Frontal cortex (tissue), 4 donors: ENCODE results near the gene SLC31A1. TPM values are rescaled to one million over a fixed set of nuclear protein-coding genes. Genes with fewer than 3 reads are reported as not detected.

Experiments used
- DNase-seq, 2 donors: peaks; one replicate each; pipeline ENCODE4 v3.0.0; 2012; ENCODE audit warnings: low spot score in 2 of 2
- FAIRE-seq: peaks from 2 replicates; lab custom pipeline; 2012; peaks lifted over from hg19 to GRCh38; lab: Jason Lieb, UNC
- total RNA-seq: library from RNA; depleted of rRNA; stranded (reverse); fragments of >200 nt; gene quantifications from one replicate; pipeline ENCODE4 v1.2.3, GENCODE V29; 2014
- donor health status: control.
- donor health status: control.
- donor health status: control.

Gene SLC31A1
- 7.3 TPM for total RNA-seq

DNA sequence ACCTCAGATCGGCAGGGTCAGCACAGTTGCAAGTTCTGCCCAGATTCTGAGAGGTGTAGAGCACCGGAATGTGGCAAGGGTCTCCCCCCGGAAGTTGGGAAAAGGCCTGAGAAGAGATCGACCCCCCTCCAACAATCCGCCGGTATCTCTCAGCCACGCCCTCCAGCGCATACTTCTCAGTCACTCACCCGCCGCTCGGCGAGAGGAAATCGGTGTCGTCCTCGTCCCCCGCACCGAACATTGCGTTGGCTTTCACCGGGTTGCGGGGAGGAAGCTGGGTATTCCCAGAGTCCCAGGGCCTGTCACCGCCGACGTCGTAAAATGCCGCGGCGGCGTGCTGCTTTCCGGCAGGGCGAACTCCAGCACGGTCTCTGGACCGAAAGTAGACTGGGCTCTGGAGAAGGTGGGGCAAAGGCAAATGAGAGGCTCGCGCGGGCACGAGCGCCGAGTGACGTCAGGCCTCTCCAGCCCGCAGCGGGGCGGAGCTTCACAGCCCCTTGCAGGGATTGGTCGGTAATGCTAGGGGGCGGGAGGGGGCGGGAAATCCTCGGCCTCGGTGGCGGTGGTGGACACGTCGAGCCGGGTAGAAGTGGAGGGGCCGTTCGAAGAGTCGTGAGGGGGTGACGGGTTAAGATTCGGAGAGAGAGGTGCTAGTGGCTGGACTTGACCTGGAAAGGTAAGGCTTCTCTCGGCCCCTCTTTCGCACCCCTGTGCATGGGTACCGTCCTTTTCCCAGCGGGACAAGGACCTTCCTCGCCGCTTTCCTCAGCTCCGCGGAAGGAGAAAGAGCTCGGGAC is at the start of gene SLC31A1, which contains the start of gene FKBP15:
Gene SLC31A1, plus strand, starts transcription at position 542 of the 797 bp plus-strand sequence. CDS start 34,605 bp downstream, outside the sequence.
Gene FKBP15, minus strand, starts transcription at position 275 of the 797 bp plus-strand sequence. Its CDS starts 34 bp downstream, at position 241.
- FAIRE-seq (peak; percentile 10), DNase-seq (peak; percentile 86 to 97)

DNA sequence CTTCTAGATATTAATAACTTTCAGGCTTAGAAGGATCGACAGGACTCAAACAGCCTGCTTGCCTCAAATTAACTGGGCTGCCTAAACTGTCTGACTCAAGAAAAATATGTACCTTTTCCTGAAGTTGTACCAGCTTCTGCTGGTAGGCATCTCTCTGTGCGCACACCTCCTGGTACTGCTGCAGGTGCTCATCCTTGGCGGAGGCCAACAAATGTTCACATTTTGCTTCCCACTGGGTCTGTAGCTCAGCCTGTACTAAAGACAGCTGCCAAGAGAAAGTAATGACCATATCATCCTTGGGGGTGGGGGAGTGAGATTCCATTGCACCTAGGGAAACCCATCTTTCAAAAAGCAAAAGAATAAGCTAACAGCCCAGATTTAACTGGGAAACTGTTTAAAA is 48.0 kb upstream of the SLC31A1 start:
- no peak for DNase-seq
- FAIRE-seq, result no peak

DNA sequence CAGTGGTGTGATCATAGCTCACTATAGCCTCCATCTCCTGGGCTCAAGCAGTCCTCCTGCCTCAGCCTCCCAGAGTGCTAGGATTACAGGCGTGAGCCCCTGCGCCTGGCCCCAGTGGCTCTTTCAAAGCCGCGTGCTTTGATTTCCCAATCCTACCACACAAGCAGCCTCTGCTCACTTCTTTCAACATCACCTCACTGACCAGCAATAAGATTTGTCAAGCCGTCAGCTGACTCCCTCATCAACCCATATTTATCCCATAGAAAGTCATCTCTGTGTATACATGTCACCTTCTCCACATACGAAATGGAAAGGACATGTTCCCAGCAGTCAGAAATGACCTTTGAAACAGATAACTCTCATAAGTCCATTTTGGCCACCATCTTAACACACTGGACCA is 44.5 kb upstream of the SLC31A1 start:
- FAIRE-seq (no peak), DNase-seq (no peak)

DNA sequence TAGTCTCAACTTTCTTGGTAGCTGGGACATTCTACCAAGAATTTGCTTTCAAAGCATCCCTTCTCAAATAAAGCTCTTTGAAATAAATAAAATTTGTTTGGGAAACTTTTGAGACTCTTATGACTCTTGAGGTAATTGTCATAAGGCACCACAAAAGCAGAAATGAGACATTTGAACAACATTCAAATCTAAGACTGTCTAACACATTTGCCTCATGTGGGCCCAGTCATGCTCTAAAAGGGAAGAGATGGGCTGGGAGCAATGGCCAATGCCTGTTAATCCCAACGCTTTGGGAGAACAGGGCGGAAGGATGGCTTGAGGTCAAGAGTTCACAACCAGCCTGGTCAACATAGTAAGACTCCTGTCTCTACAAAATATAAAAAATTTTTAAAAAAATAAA is 44.1 kb upstream of the SLC31A1 start:
- no peak for FAIRE-seq
- no peak for DNase-seq

DNA sequence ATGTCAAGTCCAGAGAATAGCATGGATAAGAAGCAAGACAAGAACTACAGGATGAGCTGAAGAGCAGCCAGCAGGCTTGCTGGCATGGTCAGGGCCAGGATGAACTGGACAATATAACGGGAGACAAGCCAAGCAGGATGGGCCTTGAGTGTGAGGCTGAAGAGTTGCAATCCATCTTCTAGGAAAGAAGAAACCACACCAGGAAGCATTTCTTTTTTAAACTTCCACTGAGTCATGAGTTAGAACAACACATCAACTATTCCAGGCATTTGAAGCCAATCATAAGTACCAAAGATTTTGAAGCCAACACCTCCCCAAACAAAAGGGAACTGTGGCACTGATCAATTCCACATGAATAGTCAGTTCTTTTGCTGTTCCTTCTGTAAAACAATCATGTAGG is 43.3 kb upstream of the SLC31A1 start:
- DNase-seq (no peak), FAIRE-seq (no peak)

DNA sequence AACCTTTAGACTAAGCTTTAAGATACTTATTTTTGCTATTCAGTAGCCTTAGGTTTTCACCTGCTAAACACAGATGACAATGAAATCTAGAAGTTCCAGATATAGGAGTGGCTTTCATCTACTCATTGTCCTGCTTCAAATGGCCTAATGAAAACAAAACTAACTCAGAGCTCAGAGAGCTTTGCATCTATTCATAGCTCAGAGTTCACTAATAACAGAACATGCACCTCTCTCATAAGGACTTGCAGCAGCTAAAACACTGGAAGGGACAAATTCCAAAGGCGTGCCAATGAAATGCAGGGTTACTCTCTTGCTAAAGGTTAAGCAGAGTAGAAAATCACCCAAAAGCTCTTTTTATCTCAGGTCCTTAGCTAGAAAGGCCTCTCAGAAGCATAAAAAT is 41.5 kb upstream of the SLC31A1 start:
- no peak for DNase-seq
- FAIRE-seq, result no peak

DNA sequence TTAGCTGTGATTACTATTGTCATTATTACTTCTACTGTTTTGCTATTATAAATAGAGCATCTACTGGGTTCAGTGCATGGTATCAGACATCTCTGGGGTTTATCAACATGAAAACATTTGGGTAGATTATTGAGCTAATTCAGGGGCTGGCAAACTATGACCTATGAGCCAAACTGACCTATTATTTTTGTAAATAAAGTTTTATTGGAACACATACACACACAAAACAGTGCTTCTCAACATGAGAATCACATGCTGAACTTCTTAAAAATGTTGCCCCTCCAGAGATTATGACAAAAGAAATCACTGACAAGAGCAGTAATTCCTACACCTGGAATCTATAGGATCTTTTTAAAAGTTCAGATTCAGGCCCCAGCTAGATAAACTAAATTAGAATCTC is 40.2 kb upstream of the SLC31A1 start:
- DNase-seq (no peak), FAIRE-seq (no peak)

DNA sequence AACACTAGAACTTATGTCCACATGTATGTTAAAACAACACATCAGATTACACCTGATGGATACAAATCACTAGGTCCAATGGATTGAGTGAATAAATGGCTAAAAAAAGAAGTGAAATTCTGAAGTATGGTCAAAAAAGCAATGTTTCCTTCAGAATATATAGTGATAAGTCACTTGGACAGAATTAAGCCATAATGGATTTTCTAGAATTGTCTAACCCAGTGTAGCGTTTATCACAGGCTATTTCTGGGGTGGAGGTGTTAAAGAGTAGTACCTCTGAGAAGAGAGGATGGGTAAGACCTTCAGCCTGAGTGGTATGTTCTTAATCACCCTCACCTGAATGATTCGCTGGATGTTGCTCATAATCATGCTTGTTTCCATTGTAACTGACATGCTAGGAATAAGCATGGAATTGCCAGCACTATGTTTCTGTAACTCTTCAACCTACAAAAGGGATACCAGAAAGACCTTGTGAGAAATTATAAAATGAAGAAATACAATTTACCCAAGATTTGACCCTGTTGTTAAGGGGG is 37.3 kb upstream of the SLC31A1 start:
- DNase-seq (no peak), FAIRE-seq (no peak)

DNA sequence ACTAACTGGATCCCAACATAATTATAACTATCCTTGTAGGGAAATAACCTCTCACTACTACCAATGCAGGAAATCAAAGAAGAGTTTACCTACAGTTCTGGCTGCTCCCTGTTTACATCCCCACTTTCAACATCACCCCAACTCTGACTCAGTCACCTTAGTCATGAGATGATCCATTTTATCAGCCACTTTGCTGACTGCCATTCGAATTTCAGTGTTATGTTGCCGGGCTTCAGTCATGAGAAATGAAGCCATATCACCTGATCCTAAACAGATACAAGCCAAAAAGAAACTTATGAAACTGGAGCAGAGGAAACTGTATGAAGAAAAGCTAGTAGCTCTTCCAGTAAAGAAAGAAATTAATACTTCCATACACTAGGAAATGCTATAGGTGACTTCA is 36.8 kb upstream of the SLC31A1 start:
- FAIRE-seq, result no peak
- DNase-seq, result no peak

DNA sequence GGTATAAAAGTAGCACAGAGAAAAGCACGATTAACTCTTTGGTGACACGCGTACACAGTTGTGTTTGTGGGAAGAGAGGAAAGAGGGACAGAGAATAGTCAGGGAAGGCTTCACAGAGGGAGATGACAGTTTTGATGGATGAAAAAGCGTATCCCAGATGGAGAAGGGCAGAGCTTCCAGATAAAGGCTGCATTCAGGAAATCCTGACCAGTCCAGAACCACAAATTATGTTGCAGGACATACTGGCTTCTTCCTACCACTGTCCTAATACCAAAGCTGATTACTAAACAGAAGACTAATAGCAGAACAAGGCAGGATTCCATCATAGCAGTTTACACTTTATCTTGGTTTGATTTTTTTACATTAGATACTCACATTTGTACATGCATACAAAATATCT is 36.1 kb upstream of the SLC31A1 start:
- no peak for DNase-seq
- no peak for FAIRE-seq

DNA sequence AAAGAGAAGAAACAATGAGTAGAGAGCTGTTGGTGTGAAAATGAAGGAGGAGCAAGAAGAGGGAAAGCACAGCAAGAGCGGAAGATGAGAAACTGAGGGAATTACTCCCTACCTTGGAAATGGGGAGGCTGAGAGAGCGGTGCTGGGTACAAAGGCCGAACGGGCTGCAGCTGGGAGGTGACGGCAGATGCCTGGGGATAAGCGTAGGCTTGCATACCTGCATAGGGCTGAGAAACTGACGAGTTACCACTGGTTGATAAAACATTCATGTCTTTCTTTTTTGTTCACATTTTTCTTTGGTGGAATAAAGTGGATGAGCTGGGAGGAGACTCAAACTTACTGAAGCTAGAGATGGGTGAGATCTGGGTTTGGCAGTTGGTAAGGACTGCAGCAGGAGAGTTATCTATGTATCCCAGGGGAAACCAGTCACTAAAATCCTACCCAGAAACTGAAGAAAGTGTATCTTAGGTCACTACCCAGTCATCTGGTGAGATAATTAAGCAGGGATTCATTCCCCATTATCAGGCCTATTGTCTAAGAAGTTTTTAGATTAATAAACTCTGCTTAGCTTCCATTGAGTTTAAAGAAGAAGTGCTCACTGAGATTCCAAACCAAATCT is 35.1 kb upstream of the SLC31A1 start:
- FAIRE-seq (no peak), DNase-seq (no peak)

DNA sequence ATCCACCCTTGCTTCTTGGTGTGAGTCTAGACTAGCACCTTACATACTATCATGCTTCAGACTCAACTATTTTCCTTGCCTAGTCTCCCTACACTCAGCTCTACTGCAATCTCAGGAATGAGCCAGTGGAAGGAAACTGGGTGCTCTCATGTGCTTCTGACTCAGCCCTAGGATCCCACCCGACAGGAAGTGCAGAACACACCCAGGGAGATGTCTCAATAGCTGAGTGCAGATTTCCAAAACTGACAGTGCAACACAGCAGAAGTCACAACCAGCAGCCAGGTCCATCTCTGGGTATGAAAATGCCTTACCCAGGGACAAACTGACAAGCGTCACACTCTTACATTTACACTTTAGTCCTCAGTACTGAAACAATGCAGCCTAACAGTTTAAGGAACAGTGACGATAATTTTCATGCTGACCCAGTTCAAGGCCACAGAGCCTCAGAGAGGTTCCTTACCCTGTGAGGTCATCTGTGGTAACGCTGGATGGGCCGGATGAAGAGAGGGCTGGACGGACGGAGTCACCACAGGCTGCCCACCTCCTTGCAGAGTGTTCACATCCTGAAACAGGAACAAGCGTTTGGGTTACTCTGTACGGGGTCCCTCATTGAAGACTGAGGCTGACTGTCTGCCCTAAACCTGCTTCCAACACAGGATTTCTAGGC is 33.3 kb upstream of the SLC31A1 start:
- DNase-seq (no peak), FAIRE-seq (no peak)

DNA sequence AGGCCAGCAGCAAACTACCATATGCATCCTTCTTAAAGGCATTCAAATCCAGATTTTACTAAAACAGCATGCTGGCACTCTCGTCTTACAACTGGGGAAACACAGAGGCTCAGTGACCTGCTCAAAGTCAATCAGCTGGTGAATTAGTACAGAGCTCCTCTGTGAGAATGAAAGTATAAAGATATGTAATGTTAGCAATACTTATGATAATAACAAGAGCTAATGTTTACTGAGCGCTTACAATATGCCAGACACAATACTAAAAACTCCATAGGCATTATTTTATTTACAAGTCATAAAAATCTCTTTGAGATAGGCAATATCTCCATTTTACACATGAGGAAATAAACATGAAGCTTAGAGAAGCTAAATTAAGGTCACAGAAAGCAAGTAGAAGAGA is 28.9 kb upstream of the SLC31A1 start:
- FAIRE-seq, result no peak
- no peak for DNase-seq

DNA sequence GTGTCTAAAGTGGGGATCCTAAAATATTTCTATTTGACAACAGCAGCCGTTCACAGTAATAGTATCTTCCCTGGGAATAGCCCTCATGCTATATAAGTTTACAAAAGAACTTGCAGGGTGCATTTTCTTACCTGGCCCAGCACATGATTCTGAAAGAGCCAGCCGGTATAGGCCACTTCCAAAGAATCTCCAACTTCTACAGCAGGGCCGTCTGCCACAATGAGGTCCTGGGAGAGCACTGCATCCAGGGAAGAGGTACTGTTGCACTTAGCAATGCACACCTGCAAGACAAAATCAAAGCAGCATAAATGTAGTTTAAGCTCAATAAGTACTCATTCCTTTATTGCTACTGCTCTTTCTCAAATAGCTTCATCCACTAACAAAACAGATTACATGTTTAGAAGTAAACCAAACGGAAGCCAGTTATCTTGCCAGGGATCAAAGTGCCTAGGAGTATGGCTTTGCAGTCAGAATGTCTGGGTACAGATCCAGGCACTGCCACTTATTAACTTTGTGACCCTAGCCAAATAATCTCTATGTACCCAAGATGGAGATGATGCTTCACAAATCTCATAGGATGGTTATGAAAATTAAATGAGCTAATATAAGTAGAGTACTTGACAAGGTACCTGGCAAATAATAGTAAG is 21.5 kb upstream of the SLC31A1 start:
- FAIRE-seq (no peak), DNase-seq (no peak)

DNA sequence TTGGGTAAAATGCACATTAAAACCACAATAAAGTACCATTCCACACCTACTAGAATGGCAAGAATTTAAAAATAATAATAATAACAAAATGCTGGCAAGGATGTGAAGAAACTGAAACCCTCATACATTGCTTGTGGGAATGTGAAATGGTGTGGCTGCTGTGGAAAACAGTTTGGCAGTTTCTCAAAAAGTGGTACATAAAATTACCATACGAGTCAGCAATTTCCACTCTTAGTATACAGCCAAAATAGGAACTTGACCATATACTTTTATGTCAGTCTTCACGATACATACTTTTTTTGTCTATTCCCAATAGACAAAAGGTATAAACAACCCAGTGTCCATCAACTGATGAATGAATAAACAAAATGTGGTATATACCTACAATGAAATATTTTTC is 15.9 kb upstream of the SLC31A1 start:
- DNase-seq (no peak), FAIRE-seq (no peak)

DNA sequence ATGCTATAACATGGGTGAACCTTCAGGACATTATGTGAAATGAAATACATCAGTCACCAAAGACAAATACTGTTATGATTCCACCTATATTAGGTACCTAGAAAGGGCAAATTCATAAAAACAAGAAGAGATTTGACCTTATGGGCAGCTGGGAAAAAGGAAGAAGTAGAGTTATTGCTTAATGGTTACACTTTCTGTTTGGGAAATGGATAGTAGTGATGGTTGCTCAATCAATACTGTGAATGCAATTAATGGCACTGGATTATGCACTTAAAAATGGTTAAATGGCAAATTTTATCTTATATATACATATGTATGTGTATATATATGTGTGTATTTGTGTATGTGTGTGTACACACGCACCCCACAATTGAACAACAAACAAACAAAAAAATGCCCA is 15.5 kb upstream of the SLC31A1 start:
- FAIRE-seq (no peak), DNase-seq (no peak)

DNA sequence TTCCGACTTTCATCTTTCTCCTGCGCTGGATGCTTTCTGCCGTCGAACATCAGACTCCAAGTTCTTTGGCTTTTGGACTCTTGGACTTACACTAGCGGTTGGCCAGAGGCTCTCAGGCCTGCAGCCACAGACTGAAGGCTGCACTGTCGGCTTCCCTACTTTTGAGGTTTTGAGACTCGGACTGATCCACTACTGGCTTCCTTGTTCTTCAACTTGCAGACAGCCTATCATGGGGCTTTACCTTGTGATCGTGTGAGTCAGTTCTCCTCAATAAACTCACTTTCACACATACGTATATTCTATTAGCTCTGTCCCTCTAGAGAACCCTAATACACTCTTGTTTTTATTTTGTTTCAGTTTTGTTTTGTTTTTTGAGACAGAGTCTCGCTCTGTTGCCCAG is 10.5 kb upstream of the SLC31A1 start:
- FAIRE-seq (no peak), DNase-seq (no peak)

DNA sequence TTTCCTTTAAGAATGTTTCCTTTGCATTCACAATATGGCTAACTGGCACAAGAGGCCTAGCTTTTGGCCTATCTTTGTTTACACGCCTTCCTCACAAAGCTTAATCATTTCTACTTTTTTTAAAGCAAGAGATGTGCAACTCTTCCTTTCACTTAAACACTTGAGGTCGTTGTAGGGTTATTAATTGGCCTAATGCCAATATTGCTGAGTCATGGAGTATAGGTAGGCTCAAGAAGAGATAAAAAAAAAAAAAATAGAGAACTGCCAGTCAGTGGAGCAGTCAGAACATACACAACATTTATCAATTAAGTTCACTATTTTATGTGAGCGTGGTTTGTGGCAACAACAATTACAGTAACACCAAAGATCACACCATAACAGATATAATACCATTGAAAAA is 6.2 kb upstream of the SLC31A1 start:
- DNase-seq, result no peak
- no peak for FAIRE-seq

DNA sequence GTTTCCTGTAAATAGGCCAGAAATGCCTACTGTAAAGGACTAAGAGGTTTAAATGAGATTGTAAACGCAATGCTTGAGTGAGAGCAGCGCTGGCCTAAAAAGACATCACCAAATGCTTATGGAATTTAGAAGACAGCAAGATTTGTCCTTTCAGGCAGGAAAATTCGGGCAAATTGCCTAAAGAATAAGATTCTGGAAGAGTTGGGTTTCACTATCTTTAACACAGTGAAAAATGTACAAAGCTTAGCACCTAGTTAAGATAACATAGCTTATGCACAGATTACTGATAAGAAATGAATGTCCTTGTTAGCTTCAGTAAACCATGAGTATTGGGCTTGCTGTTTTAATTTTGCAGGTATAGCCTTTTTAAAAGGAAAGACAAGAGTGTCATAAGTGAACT is 4.9 kb upstream of the SLC31A1 start:
- no peak for DNase-seq
- no peak for FAIRE-seq

DNA sequence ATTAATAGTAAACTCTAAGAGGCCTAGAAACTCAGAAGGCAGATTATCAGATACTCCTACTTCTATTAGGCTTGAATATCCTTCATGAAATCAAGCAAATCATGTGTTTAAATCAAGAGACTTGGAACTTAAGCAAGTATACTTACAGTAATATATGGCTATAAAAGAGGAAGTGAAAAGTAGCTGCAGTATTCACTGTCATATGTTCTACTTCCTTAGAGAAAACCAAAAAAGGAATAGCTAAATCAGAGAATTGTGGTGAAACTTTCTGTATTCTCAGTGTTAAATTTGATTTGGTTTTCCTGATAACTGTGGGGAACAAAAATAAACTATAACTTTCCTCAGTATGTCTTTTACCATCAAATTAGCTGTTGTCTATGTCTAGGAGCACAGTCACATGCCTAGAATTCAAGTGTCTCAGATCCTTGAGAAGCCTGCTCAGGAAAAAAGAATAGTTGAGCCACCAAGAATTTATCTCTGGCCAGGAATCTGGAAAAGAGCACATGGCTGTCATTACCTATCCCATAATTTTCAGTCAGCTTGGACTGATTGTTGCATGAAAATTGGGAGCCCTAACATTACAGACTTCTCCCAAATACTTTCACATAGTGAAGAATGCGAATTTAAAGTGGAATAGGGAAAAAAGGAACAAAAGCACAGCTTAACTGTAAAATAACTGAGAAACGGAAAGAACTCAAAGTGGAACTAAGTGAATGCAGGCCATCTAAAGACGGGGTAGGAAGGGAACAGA is 2.0 kb upstream of the SLC31A1 start:
- DNase-seq (no peak), FAIRE-seq (no peak)
